Osteoblast (primary cell): ENCODE data around the gene DBH. TPM values are rescaled to one million over a fixed set of nuclear protein-coding genes. Genes with fewer than 3 reads are reported as not detected.
A peak's percentile ranks its signal among the peaks of the same experiment; 100 is the strongest.

ENCODE experiments used
- DNase-seq: peaks from one replicate; pipeline ENCODE4 v3.0.0; 2011; ENCODE audit warnings: low spot score, mixed read lengths; ENCODE audit not compliant: insufficient read length; ENCODE audit errors: missing footprints
- H2AFZ ChIP-seq: 2 replicates; pipeline ENCODE4 v1.6.0; 2011; ENCODE audit warnings: mild to moderate bottlenecking, low read length
- H3K27ac ChIP-seq: 2 replicates; pipeline ENCODE4 v1.5.1; 2011; ENCODE audit warnings: mild to moderate bottlenecking, low read depth, low read length, moderate library complexity
- H3K27me3 ChIP-seq: 2 replicates; pipeline ENCODE4 v1.6.0; 2012; ENCODE audit warnings: mild to moderate bottlenecking, control low read depth, inconsistent platforms, low read length, moderate library complexity; ENCODE audit not compliant: insufficient read depth
- H3K36me3 ChIP-seq: 2 replicates; pipeline ENCODE4 v1.5.1; 2011; ENCODE audit warnings: mild to moderate bottlenecking, low read length, control low read depth, moderate library complexity; ENCODE audit not compliant: insufficient read depth
- H3K4me1 ChIP-seq: 2 replicates; pipeline ENCODE4 v1.5.1; 2011; ENCODE audit warnings: mild to moderate bottlenecking, low read length, control low read depth, moderate library complexity; ENCODE audit not compliant: insufficient read depth
- H3K4me2 ChIP-seq: 2 replicates; pipeline ENCODE4 v1.6.0; 2011; ENCODE audit warnings: mild to moderate bottlenecking, low read length; ENCODE audit not compliant: insufficient read depth
- H3K4me3 ChIP-seq: fragments of 200-600 bp; sonication (generic); 3 replicates; pipeline ENCODE4 v1.5.1; 2012; ENCODE audit warnings: mild to moderate bottlenecking, low read length, inconsistent platforms; ENCODE audit not compliant: insufficient read depth
- H3K79me2 ChIP-seq: 2 replicates; pipeline ENCODE4 v1.6.0; 2012; ENCODE audit warnings: mild to moderate bottlenecking, low read length, control low read depth, inconsistent platforms; ENCODE audit not compliant: insufficient read depth
- H3K9me3 ChIP-seq: 2 replicates; pipeline ENCODE4 v1.5.1; 2011; ENCODE audit warnings: low read depth, low read length, control low read depth
- H4K20me1 ChIP-seq: 2 replicates; pipeline ENCODE4 v1.6.0; 2012; ENCODE audit warnings: mild to moderate bottlenecking, low read length, control low read depth; ENCODE audit not compliant: insufficient read depth
- CTCF ChIP-seq: IDR thresholded peaks from 2 replicates; pipeline ENCODE4 v1.5.1; 2011; ENCODE audit warnings: mild to moderate bottlenecking, low read depth, low read length, moderate library complexity; ENCODE audit errors: extremely low read depth
- total RNA-seq: library from RNA; depleted of rRNA; stranded (reverse); fragments of >200 nt; gene quantifications from 2 replicates; pipeline ENCODE4 v1.2.3, GENCODE V29; 2012

DBH gene
- total RNA-seq, 1 donor: not detected

GRCh38 chr9:133633681-133634080, 2.5 kb upstream of the DBH start:
- H3K9me3 ChIP-seq: no peaks in the 10 kb centered on the region
- no peaks in the 10 kb centered on the region for H3K4me1 ChIP-seq
- H3K4me2 ChIP-seq: no peak overlapping the region
- peaks cover 3% of the 10 kb centered on the region for H3K27me3 ChIP-seq
- no peaks in the 10 kb centered on the region for H4K20me1 ChIP-seq
- no peak overlapping the region for H2AFZ ChIP-seq
- H3K79me2 ChIP-seq: no peaks in the 10 kb centered on the region
- no peak overlapping the region for H3K27ac ChIP-seq
- H3K36me3 ChIP-seq: no peaks in the 10 kb centered on the region
- no peak overlapping the region for H3K4me3 ChIP-seq
- TF ChIP-seq CTCF: no peak
- DNase-seq: peak; percentile 76

GRCh38 chr9:133634081-133634691, 2.0 kb upstream of the DBH start:
- Histone ChIP-seq H2AFZ (no peak overlapping the region), H4K20me1 (no peaks in the 10 kb centered on the region), H3K4me1 (no peaks in the 10 kb centered on the region), H3K27me3 (peaks cover 4% of the 10 kb centered on the region), H3K79me2 (no peaks in the 10 kb centered on the region), H3K9me3 (no peaks in the 10 kb centered on the region), H3K36me3 (no peaks in the 10 kb centered on the region), H3K4me2 (no peak overlapping the region), H3K4me3 (no peak overlapping the region), H3K27ac (no peak overlapping the region)
- no peak for TF ChIP-seq CTCF
- DNase-seq: peak; percentile 65

GRCh38 chr9:133635098-133635497, 1.1 kb upstream of the DBH start:
- Histone ChIP-seq H2AFZ (no peak overlapping the region), H3K4me3 (no peak overlapping the region), H3K27ac (no peak overlapping the region), H3K9me3 (no peaks in the 10 kb centered on the region), H4K20me1 (no peaks in the 10 kb centered on the region), H3K4me1 (no peaks in the 10 kb centered on the region), H3K36me3 (no peaks in the 10 kb centered on the region), H3K4me2 (no peak overlapping the region), H3K79me2 (no peaks in the 10 kb centered on the region), H3K27me3 (peaks cover 6% of the 10 kb centered on the region)
- peak; percentile 52 for DNase-seq
- no peak for TF ChIP-seq CTCF

GRCh38 chr9:133636902-133637301, 739 bp downstream of the DBH start:
- TF ChIP-seq CTCF: no peak
- Histone ChIP-seq H2AFZ (no peak overlapping the region), H3K4me2 (no peak overlapping the region), H3K36me3 (no peaks in the 10 kb centered on the region), H3K4me3 (no peak overlapping the region), H3K9me3 (no peaks in the 10 kb centered on the region), H3K27me3 (peaks cover 10% of the 10 kb centered on the region), H3K27ac (no peak overlapping the region), H4K20me1 (no peaks in the 10 kb centered on the region), H3K4me1 (no peaks in the 10 kb centered on the region), H3K79me2 (no peaks in the 10 kb centered on the region)
- no peak for DNase-seq
